Erythroblast (primary cell): ENCODE data around the gene CDK17.

ENCODE experiments used
- GATA1 ChIP-seq: IDR thresholded peaks from 2 replicates; pipeline ENCODE4 v1.6.1; 2011; ENCODE audit warnings: low read depth, mild to moderate bottlenecking, control low read depth, low read length, moderate library complexity
- POLR2A ChIP-seq: IDR thresholded peaks from 2 replicates; pipeline ENCODE4 v1.6.1; 2011; ENCODE audit warnings: mild to moderate bottlenecking, low read length

GRCh38 chr12:96338852-96339471 is 61.3 kb downstream of the CDK17 start:
- no peak for TF ChIP-seq POLR2A
- TF ChIP-seq GATA1: no peak
